ENCODE results near the gene IRS1. TPM values are rescaled to one million over a fixed set of nuclear protein-coding genes. Genes with fewer than 3 reads are reported as not detected.

IRS1 gene
- total RNA-seq, 1 donor, result 29.7 TPM

DNA sequence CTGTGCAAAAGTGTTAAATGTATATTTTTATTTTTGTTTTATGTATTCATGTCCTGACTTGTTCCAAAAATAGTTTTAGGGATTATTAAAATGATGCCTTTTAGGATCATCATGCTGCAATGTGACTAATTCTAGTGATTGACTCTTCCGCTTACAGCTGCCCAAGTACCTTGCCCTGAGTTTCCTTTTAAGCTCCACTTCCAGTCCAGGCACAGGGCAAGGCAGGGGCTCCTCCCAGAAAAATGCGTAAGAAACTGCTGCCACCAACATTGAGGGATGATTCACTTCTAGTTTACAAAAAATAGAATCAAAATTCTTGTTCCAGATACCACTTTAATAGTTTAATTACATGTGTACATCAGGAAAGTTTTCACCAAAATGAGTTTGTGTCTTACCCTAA is 116.4 kb downstream of the IRS1 start:
- no peak overlapping the region for H3K4me3 ChIP-seq (ENCODE audit: low read depth, low read length)
- DNase-seq (ENCODE audit: low read depth), result peak; percentile 39
- TF ChIP-seq CTCF (IDR thresholded peaks at IDR 0.05; ENCODE audit: insufficient read depth, low read length), result no peak

Other genes starting within 250 kb of the IRS1 start
- gene RHBDD1, start 36.2 kb upstream of the IRS1 start, total RNA-seq (ENCODE audit: low replicate concordance), result 19.5 and 45.0 TPM in 2 replicates

Measured in fibroblast of the aortic adventitia (primary cell).